Suprapubic skin (tissue), 3 donors: ENCODE measurements around the gene TRPC4.

Source experiments
- POLR2AphosphoS5 ChIP-seq, 3 donors: sonication (generic); formaldehyde crosslinking; IDR thresholded peaks; one replicate each; pipeline ENCODE4 v1.6.1; 2017; ENCODE audit warnings: antibody characterized with exemption in 3 of 3
- TF ChIP-seq, protein P1 (sequence below), 2 donors: fragments of 200-600 bp in 1 of 2; fragments of 450-650 bp in 1 of 2; sonication (generic) in 1 of 2; IDR thresholded peaks; one replicate each; pipeline ENCODE4 v1.5.1; 2016 to 2019; ENCODE audit warnings: antibody characterized with exemption in 2 of 2, mild to moderate bottlenecking in 1 of 2, moderate library complexity in 1 of 2

DNA sequence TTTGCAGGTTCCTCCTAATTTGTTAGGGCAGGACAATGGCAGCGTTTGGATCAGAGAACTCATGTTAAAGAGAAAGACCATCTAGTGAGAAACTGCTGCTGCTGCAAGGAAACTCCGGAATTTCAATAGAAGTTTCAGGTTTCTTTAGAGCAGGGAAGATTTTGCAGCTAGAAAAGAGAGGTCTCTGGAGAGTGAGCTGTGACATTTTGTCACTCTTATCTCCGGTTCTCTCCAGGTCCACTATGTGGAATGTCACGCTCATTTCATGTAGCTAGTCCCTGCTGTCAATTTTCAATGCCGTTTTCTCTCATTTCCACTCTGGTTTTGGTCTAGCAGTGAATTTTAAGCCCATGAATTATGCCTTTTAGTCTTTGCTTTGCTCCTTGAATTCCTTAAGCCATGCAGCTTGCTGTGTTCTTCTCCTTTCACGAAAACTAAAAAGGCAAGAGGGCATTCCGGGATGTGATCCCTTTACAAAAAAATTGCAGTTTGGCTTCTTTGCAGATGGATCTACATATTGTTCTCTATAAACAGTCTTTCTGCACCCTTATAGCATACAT lies 224.3 kb downstream of the TRPC4 start:
- TF ChIP-seq, protein P1, sequence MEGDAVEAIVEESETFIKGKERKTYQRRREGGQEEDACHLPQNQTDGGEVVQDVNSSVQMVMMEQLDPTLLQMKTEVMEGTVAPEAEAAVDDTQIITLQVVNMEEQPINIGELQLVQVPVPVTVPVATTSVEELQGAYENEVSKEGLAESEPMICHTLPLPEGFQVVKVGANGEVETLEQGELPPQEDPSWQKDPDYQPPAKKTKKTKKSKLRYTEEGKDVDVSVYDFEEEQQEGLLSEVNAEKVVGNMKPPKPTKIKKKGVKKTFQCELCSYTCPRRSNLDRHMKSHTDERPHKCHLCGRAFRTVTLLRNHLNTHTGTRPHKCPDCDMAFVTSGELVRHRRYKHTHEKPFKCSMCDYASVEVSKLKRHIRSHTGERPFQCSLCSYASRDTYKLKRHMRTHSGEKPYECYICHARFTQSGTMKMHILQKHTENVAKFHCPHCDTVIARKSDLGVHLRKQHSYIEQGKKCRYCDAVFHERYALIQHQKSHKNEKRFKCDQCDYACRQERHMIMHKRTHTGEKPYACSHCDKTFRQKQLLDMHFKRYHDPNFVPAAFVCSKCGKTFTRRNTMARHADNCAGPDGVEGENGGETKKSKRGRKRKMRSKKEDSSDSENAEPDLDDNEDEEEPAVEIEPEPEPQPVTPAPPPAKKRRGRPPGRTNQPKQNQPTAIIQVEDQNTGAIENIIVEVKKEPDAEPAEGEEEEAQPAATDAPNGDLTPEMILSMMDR (IDR thresholded peaks at IDR 0.05): no peak
- TF ChIP-seq POLR2AphosphoS5 (IDR thresholded peaks at IDR 0.05): no peak
